Endothelial cell of umbilical vein (primary cell): ENCODE data around the gene MDGA2. TPM values are rescaled to one million over a fixed set of nuclear protein-coding genes. Genes with fewer than 3 reads are reported as not detected.

Source experiments
- BruUV-seq: library from RNA; stranded (reverse); fragments of 400-500 nt; replicated peaks from 2 replicates; lab custom pipeline; 2021; lab: Mats Ljungman, UMichigan
- CTCF ChIA-PET: fragments of 300-600, 350-600 bp; sonication (Branson Sonifier 250); formaldehyde crosslinking; loops from one replicate; lab custom pipeline; 2021; ENCODE audit warnings: antibody characterized with exemption, inconsistent platforms; lab: Charles Lee
- POLR2A ChIA-PET: fragments of 300-600, 350-600 bp; sonication (Branson Sonifier 250); formaldehyde crosslinking; loops from one replicate; lab custom pipeline; 2021; ENCODE audit warnings: antibody characterized with exemption, inconsistent platforms; lab: Charles Lee
- DNase-seq: peaks from one replicate; pipeline ENCODE4 v3.0.0-alpha.2; 2011; ENCODE audit warnings: low read depth, low spot score
- FAIRE-seq: peaks from 2 replicates; lab custom pipeline; 2011; peaks lifted over from hg19 to GRCh38; lab: Jason Lieb, UNC
- H2AFZ ChIP-seq: 2 replicates; pipeline ENCODE4 v1.6.0; 2012; ENCODE audit warnings: low read depth, low read length, control low read depth, inconsistent platforms
- H3K27ac ChIP-seq: 2 replicates; pipeline ENCODE4 v1.5.1; 2011; ENCODE audit warnings: low read depth, mild to moderate bottlenecking, control low read depth, low read length, moderate library complexity; ENCODE audit not compliant: insufficient read depth
- H3K27me3 ChIP-seq, 2 experiments: 2 replicates each; pipeline versions ENCODE4 v1.6.0 to v1.6.1; 2011; ENCODE audit warnings: low read length in 2 of 2, mixed read lengths in 1 of 2; ENCODE audit not compliant: control insufficient read depth in 2 of 2, insufficient read depth in 2 of 2
- H3K36me3 ChIP-seq, 2 experiments: 2 replicates in 1 of 2; 3 replicates in 1 of 2; pipeline ENCODE4 v1.5.1; 2011; ENCODE audit warnings: low read length in 2 of 2, mild to moderate bottlenecking in 1 of 2, moderate library complexity in 1 of 2; ENCODE audit not compliant: control insufficient read depth in 2 of 2, insufficient read depth in 2 of 2; ENCODE audit errors: extremely low read depth in 1 of 2
- H3K4me1 ChIP-seq: 3 replicates; pipeline ENCODE4 v1.5.1; 2011; ENCODE audit warnings: mild to moderate bottlenecking, low read length; ENCODE audit not compliant: control insufficient read depth, insufficient read depth; ENCODE audit errors: extremely low read depth
- H3K4me2 ChIP-seq: 2 replicates; pipeline ENCODE4 v1.6.1; 2011; ENCODE audit warnings: low read length, control low read depth, mixed read lengths; ENCODE audit not compliant: insufficient read depth
- H3K4me3 ChIP-seq, 3 experiments: fragments of 200-600 bp in 1 of 3; sonication (generic), shearing (Covaris generic) in 1 of 3; replicated peaks in 1 of 3; 2 replicates each; pipeline ENCODE4 v1.5.1; 2011 to 2016; ENCODE audit warnings: control low read depth in 3 of 3, low read length in 3 of 3, mild to moderate bottlenecking in 2 of 3, inconsistent platforms in 1 of 3, low read depth in 1 of 3, moderate library complexity in 1 of 3; ENCODE audit not compliant: insufficient read depth in 1 of 3
- H3K79me2 ChIP-seq: 2 replicates; pipeline ENCODE4 v1.6.0; 2012; ENCODE audit warnings: low read length, inconsistent platforms; ENCODE audit not compliant: control insufficient read depth, insufficient read depth
- H3K9ac ChIP-seq: replicated peaks from 2 replicates; pipeline ENCODE3; 2011; ENCODE audit warnings: low read length, control low read depth; ENCODE audit not compliant: insufficient read depth; ENCODE audit errors: extremely low read depth
- H3K9me1 ChIP-seq: replicated peaks from 3 replicates; pipeline ENCODE4 v1.6.0; 2011; ENCODE audit warnings: mild to moderate bottlenecking, low read length; ENCODE audit not compliant: control insufficient read depth, insufficient read depth; ENCODE audit errors: extremely low read depth
- H3K9me3 ChIP-seq: replicated peaks from 2 replicates; pipeline ENCODE4 v1.5.1; 2012; ENCODE audit warnings: low read length, inconsistent platforms; ENCODE audit not compliant: control insufficient read depth, insufficient read depth
- H4K20me1 ChIP-seq: replicated peaks from 2 replicates; pipeline ENCODE3; 2011; ENCODE audit warnings: mild to moderate bottlenecking, low read length; ENCODE audit not compliant: control insufficient read depth, insufficient read depth; ENCODE audit errors: extremely low read depth
- CTCF ChIP-seq, 2 donors: IDR thresholded peaks; 1 replicate in 1 of 2; 2 replicates in 1 of 2; pipeline ENCODE4 v1.5.1; 2011; ENCODE audit warnings: low read length in 2 of 2, mild to moderate bottlenecking in 2 of 2, moderate library complexity in 2 of 2, control low read depth in 1 of 2, inconsistent platforms in 1 of 2, low read depth in 1 of 2; ENCODE audit not compliant: insufficient read depth in 1 of 2; ENCODE audit errors: extremely low read depth in 1 of 2
- FOS ChIP-seq: IDR thresholded peaks from 2 replicates; pipeline ENCODE4 v1.6.1; 2011; ENCODE audit warnings: mild to moderate bottlenecking, low read length, moderate library complexity, borderline replicate concordance; ENCODE audit not compliant: insufficient read depth
- GATA2 ChIP-seq: IDR thresholded peaks from 2 replicates; pipeline ENCODE4 v1.7.0; 2011; ENCODE audit warnings: low read depth, mild to moderate bottlenecking, moderate library complexity, mixed read lengths, low read length; ENCODE audit not compliant: insufficient read length, insufficient read depth
- JUN ChIP-seq: IDR thresholded peaks from 2 replicates; pipeline ENCODE4 v1.6.1; 2011; ENCODE audit warnings: borderline replicate concordance, low read depth; ENCODE audit not compliant: insufficient read length, insufficient read depth
- MAX ChIP-seq: IDR thresholded peaks from 2 replicates; pipeline ENCODE4 v1.6.1; 2011; ENCODE audit not compliant: insufficient read depth, insufficient read length
- MYC ChIP-seq: IDR thresholded peaks from one replicate; pipeline ENCODE4 v1.6.1; 2011; ENCODE audit warnings: mild to moderate bottlenecking, low read depth, low read length
- POLR2AphosphoS5 ChIP-seq: IDR thresholded peaks from 2 replicates; pipeline ENCODE4 v1.6.1; 2012; ENCODE audit warnings: low read depth, mild to moderate bottlenecking, control low read depth, low read length, moderate library complexity; ENCODE audit not compliant: insufficient read depth
- dilution Hi-C: fragments of 300-500 bp; cut with MboI; formaldehyde crosslinking; loops from one replicate; pipeline ENCODE4 v1.15.0; 2019; ENCODE audit warnings: low sequenced_read_pairs; ENCODE audit not compliant: extremely low pct_ligation_motif_present
- intact Hi-C: fragments of 100-400 bp; cut with micrococcal nuclease; formaldehyde crosslinking; loops from one replicate; pipeline ENCODE4 v1.10.0; 2022
- polyA plus RNA-seq, 4 experiments: library from polyadenylated mRNA; depleted of rRNA in 3 of 4; stranded (reverse) in 3 of 4; unstranded in 1 of 4; fragments of >200 nt; gene quantifications; 2 replicates each; pipeline versions ENCODE4 v1.2.1 to v1.2.3, GENCODE V29; 2011 to 2012; ENCODE audit warnings: missing spikeins in 1 of 4
- total RNA-seq: library from RNA; stranded (reverse); gene quantifications from 2 replicates; pipeline ENCODE4 v1.2.3, GENCODE V29; 2021

The MDGA2 gene
- total and polyA plus RNA-seq, 2 donors (not counting 3 experiments of a cell fraction or from before 2014, with no cell fraction given), result not detected

DNA sequence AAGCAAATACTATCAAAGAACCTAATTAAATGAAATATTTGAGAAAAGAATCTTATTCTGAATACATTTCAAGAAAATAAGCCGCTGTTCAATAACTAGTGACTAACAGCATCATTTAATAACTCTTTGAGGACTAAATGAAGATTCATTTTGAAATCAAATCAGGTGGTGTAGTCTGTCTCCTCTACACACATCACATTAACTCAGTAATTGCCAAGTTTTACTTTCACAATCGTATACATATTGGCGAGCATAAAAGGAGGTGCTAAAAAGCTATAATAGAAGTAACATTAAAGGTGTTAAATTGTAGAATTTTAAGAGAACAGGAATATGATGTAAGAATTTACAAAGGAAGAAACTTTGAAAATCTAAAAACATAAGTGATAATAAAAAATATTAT is 185.1 kb downstream of the MDGA2 start:
- dilution Hi-C loops (no loop called here), intact Hi-C loops (no loop called here)
- no peak overlapping the region for H3K4me3 ChIP-seq
- H3K27me3 ChIP-seq, result no peaks in the 10 kb centered on the region
- H3K79me2 ChIP-seq, result no peaks in the 10 kb centered on the region
- H3K9me1 ChIP-seq, result no peaks in the 10 kb centered on the region
- ChIA-PET CTCF (no interaction called here), POLR2A (no interaction called here)
- no peak overlapping the region for H3K9ac ChIP-seq
- H3K9me3 ChIP-seq, result no peaks in the 10 kb centered on the region
- H4K20me1 ChIP-seq, result no peaks in the 10 kb centered on the region
- no peak overlapping the region for H3K4me2 ChIP-seq
- H2AFZ ChIP-seq, result no peak overlapping the region
- DNase-seq, result no peak
- TF ChIP-seq FOS (no peak), POLR2AphosphoS5 (no peak), JUN (no peak), CTCF (IDR thresholded peaks at IDR 0.05; ENCODE audit: extremely low read depth in 1 of 2, insufficient read depth in 1 of 2, low read depth in 1 of 2, low read length in 2 of 2) (no peak), MAX (no peak)
- no peak for FAIRE-seq
- no peaks in the 10 kb centered on the region for H3K4me1 ChIP-seq
- no peak overlapping the region for H3K27ac ChIP-seq
- no peaks in the 10 kb centered on the region for H3K36me3 ChIP-seq
- BruUV-seq, result no TSS peak

DNA sequence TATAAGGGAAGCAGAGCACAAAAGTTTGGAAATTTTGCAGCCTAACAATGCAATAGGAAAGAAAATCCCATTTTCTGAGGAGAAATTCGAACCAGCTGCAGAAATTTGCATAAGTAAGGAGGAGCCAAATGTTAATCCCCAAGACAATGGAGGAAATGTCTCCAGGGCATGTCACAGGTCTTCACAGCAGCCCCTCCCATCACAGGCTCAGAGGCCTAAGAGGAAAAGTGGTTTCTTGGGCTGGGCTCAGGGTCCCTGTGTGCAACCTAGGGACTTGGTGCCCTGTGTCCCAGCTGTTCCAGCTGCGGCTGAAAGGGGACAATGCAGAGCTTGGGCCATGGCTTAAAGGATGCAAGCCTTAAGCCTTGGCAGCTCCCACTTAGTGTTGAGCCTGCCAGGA is 190.0 kb downstream of the MDGA2 start:
- H3K9me1 ChIP-seq, result no peaks in the 10 kb centered on the region
- H3K79me2 ChIP-seq, result no peaks in the 10 kb centered on the region
- no peak overlapping the region for H3K9ac ChIP-seq
- H4K20me1 ChIP-seq, result no peaks in the 10 kb centered on the region
- POLR2A ChIA-PET, result no interaction called here
- CTCF ChIA-PET, result no interaction called here
- H3K4me2 ChIP-seq, result no peak overlapping the region
- DNase-seq, result no peak
- no peak overlapping the region for H3K4me3 ChIP-seq
- no peak for TF ChIP-seq GATA2
- TF ChIP-seq MYC, result no peak
- no peak for TF ChIP-seq JUN
- dilution Hi-C loops, result no loop called here
- H3K4me1 ChIP-seq, result no peaks in the 10 kb centered on the region
- no peak for FAIRE-seq
- intact Hi-C loops, result no loop called here
- no peaks in the 10 kb centered on the region for H3K27me3 ChIP-seq
- no peak overlapping the region for H2AFZ ChIP-seq
- H3K27ac ChIP-seq, result no peak overlapping the region
- no TSS peak for BruUV-seq
- no peaks in the 10 kb centered on the region for H3K9me3 ChIP-seq
- no peaks in the 10 kb centered on the region for H3K36me3 ChIP-seq
